GM18868 (cell line): ENCODE data around the gene ANKMY1.
"Not testable (repeated sequence)": the region's sequence is repeated elsewhere in the genome, so short reads cannot be mapped to it uniquely, and the experiment has no call there.

Experiments
- ATAC-seq: cut with Tn5 transposase; IDR thresholded peaks from one replicate; pipeline ENCODE4 v1.9.1; 2021; ENCODE audit warnings: mild to moderate bottlenecking, moderate library complexity; ENCODE audit not compliant: unreplicated experiment

The ANKMY1 gene

DNA sequence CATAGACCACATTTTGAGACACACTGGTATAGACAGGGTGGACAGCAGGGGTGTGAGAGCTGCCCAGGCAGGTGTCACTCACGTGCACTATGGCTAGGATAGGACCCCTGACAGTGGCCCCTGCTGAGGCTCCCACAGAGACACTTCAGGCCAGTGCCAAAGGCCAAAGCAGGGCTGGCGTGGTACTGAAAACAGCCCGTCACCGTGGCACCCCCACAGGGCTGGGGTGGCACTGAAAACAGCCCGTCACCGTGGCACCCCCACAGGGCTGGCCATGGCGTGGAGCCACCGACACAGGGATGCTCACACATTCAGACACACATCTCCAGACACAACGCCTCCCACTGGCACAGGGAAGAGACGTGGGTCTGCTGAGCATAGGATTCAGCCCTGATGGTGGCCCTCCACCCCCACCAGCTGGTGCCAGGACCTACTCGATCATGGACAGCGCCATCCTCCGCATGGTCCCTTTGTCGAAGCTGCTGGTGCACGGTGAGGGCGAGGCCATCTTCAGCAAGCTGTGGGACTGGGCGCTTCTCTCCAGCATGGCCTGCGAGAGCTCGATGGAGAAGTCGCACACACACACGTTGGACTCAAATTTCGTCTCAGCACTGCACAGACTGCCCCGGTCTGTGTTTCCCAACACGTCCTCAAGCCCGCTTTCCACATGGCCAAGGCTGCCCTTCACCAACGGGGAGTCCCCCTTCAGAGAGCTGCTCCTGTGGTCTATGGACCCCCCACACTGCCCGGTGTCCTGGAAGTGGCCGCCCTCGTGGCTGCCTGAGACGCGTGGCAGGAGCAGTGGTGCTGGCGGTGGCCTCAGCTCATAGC is 34.1 kb downstream of the ANKMY1 start:
- ATAC-seq: no peak

- no peak for ATAC-seq
Measured at GRCh38 chr2:240522406-240522805, 35.4 kb downstream of the ANKMY1 start.

DNA sequence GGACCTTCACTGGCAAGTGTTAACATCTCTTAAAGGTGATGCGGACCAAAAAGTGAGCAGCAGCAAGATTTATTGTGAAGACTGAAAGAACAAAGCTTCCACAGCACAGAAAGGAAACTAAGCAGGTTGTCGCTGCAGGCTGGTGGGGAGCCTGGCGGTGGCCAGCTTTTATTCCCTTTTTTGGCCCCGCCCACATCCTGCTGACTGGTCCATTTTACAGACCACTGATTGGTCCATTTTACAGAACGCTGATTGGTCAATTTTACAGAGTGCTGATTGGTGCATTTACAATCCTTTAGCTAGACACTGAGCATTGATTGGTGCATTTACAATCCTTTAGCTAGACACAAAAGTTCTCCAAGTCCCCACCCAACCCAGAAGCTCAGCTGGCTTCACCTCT is 35.9 kb downstream of the ANKMY1 start:
- ATAC-seq: not testable (repeated sequence)

- ATAC-seq: no peak
Measured at GRCh38 chr2:240520974-240521350, 36.8 kb downstream of the ANKMY1 start.

DNA sequence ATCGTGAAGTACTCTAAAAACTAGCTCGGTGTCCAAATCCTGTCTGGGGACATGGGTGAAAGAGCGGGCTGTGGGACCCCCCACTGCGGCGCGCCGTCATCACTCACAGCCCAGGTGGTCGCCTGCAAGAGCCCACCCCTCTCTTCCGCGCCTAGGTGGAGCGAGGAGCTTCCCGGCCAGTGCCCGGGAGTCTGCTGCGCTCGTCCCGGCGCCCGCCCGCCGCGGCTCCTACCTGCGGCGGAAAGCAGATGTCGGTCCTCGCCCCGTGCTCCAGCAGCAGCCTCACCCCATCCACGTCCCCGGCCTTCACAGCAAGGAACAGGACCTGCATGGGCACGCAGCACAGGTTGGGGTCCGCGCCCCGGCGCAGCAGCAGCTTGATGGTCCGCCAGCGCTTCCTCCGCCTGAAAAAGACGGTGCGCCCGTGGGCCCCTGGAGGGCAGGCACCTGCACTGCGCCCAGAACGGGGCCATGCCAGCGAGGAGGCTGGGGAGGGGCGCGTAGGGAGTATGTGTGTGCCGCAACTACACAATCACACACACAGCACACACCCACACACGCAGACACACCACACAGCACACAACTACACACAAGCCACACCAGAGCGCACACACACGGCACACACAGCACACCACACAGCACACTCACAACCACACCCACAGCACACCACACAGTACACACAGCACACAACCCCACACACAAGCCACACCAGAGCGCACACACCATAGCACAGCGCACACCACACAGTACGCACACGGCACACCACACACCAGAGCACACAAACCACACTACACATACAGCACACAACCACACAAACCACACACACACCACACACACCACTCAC is 37.4 kb downstream of the ANKMY1 start:
- ATAC-seq: no peak

DNA sequence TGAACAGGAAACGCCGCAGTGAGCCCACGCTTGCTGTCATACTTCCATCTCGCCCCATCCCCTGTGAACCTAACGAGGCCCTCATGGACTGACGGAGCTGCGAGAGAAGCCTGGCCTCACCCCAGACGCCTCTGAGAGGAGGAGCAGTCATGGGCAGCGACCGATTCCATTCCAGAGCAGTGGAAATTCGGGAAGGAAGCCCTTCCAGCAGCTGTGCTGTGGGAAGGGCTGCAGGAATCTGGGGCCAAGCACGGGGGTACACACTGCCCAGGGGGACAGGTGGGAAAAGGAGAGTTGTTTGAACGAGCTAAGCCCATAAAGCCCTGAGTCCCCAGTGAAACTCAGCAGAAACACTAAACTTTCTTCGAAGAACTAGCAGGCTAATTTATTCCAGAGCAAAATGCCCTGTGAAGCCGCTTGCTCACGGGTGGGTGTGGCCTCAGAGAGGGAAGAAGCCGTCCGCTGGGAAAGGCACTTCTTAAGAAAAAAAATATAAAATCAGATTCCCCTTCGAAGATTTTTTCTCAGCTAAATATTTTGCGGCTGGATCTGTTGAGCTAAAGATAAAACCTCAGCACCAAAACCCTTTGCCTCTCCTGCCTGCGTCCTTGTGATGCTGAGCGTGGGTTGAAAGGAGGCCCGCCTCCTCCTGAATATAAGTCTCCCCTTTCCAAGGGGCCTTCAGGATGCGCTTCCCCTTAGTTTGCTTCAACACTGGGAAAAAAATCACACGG is 38.2 kb downstream of the ANKMY1 start:
- no peak for ATAC-seq

DNA sequence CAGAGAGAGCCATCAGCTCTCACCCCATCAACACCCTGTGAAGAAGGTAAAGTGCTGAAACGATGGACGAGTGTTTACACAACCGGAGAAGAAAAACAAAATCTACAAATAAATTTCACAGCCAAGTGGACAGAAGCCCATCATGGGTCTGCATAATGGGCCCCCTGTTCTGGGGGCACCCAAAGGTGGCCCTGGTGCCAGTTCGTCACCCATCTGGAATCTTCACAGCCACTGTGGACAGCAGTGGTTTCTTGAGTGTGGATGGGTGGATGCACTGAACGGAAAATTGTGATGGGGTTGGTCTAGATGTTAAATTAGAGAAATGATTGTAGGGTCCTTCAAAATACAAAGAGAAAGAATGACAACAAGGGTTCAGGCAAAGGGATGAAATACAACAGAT is 38.8 kb downstream of the ANKMY1 start:
- no peak for ATAC-seq

- no peak for ATAC-seq
Measured at GRCh38 chr2:240517342-240517741, 40.4 kb downstream of the ANKMY1 start.

DNA sequence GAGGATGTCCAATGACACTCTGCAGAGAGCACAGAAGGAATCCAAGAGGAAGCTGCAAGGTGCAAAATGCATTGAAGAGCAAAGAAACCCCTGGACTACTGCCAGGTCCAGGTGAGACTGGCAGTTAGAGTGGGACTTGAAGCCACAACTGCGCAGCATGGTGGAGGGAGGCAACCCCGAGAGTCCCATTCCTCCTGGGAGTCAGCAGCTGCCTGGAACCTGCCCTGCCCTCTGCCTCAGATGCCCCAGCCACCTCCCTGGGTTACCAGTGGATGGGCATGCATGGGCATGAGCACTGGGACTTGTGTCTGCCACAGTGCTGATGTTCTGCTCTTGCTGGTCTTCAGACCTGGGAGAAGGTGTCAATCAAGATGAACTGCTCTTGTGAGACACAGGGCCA is 43.2 kb downstream of the ANKMY1 start:
- ATAC-seq: no peak

GRCh38 chr2:240513549-240514287 is 44.1 kb downstream of the ANKMY1 start:
- peak; percentile 92 for ATAC-seq

DNA sequence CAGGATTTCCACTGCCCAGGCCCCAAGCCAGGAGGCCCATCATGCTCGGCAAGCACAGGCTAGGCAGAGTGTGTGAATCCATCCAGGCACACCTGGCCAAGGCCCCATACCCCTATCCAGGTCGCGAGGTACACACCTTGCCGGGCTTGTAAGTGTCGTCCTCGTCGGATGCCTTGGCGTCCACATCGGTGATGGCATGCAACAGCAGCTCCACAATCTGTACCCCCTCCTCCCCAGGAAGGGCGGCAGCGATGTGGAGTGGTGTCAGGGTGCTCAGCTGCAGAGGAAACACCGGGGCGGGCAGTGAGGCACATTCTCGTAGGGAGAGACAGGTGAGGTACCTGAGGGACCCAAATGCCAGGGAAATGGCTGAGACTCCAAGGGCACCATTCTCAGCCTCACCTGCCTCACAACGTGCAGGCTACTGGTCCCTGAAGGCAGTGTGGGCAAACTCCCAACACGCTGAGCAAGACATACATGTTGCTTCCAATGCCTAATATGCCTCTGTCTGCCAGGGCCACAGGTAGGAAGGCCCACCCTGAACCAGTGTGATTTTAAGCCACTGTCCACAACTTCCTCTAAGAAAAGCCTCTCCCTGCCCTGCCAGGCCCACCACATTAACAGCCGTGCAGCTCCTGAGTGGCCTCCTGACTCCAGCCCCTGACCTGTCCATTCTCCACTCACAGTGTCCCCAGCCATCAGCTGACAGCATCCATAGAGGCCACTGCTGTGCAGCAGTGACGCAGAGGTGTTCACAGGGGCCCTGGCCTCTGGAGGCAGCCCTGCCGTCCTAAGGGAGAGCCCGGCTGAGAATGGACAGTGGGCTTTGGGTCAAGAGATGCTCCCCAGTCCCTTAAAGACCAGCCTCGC is 44.9 kb downstream of the ANKMY1 start:
- no peak for ATAC-seq

- no peak for ATAC-seq
Measured at GRCh38 chr2:240512109-240512485, 45.7 kb downstream of the ANKMY1 start.

DNA sequence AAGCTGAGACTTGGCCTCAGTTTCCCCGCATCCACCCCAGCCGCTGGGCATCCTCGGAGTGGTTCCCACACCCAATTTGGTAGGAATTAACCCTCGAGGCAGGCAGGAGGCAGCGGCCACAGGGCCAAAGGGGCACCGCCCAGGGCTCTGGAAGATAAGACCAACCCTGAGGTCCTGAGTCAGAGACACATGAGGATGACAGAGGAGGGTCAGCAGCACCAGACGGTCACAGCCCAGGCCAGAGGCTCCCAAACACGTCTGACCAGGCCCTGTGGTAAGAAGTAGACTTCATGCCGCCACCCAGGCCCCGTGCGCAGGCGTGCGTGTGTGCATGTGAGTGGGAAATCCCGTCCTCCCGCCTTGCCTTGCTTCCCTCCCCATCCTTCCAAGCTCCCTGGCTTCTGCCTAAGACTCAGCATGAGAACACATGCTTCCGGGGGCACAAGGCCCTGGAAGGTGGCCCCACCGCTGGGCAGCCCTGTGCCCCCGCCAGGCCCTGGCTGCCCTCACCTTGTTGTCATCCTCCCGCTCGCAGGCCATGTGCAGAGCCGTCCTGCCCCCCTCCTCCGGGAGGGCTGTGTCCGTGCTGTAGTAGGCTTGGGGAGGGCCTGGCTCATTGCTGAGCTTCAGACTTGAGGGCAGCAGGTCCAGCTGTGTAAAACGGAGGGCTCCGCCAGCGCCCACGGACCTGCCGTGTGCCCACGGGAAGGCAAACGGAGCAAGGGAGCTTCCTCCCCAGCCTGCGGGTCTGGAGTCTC is 46.3 kb downstream of the ANKMY1 start:
- no peak for ATAC-seq

GRCh38 chr2:240510513-240511210 is 47.1 kb downstream of the ANKMY1 start:
- ATAC-seq: no peak

DNA sequence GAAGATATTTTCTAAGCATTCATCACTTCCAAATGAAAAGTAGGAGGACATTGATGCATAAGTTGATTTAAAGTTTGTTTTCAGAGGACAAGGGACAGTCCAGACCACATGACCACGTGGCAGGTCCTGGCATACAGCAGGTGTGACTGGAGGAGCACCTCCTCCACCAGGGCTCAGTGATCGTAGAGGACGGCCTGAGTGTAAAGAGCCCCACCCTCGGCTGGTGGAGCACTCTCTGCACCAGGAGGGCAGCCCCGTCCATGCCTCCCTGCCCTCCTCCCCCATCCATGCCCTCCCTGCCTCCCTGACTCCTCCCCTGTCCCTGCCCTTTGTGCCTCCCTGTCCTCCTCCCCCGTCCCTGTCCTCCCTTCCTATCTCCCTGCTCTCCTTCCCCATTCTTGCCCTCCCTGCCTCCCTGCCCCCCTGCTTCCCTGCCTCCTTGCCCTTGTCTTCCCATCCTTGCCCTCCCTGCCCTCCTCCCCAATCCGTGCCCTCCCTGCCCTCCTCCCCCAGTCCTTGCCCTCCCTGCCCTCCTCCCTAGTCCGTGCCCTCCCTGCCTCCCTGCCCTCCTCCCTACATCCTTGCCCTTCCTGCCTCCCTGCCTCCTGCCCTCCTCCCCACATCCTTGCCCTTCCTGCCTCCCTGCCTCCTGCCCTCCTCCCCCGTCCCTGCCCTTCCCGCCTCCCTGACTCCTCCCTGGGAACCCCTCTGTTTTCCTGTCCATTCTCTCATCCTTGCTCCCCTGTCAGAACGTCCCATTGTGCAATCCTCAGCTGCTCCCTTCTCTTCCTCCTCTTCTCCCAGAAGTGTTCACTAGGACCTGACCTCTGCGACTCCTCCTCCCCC is 47.9 kb downstream of the ANKMY1 start:
- no peak for ATAC-seq

DNA sequence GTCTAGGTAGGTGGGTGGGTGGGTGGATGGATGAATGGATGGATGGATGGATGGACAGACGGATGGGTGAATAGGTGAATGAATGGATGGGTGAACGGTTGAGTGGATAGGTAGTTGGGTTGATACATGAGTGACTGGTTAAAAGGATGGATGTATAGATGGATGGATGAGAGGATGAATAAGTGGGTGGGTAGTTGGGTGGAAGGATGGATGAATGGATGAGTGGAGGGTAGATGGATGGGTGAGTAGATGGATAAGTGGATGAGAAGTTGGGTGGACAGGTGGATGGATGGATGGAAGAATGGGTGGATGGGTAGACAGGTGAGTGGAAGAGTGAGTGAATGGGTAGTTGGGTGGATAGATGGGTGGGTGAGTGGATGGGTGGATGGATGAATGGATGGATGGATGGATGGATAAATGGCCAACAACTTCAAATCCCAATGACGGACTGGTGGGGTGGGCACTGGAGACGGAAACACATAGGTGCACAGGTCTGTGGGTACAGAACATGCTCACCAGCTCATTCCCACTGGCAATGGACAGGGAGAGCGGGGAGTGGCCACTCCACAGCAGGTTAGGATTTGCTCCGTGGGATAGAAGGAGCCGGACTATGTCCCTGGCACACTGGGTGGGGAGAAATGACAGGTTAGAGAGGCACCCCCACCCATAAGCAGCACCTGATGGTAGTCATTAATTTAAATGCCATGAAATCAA is 48.8 kb downstream of the ANKMY1 start:
- no peak for ATAC-seq

DNA sequence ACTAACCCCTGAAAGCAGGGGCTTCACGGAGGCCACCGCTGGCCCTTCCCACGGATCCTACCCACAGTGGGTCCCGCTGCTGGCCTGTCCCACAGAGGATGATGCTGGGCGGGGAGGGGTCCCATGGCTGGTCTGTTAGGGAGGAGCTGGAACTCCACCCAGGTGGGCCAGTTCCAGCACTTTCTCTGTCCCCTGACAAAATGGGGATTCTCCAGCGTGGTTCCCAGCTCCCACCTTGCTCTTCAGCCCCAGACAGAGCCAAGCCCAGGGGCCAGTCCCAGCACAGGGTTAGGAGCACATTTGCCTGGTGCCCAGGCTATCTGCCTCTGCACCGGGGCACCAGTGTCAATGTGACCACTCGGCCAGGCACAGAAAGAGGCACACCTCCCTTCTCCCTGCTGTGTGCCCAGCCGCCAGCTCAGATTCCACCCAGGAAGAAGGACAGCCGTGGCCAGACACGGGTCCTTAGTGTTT is 50.0 kb downstream of the ANKMY1 start:
- ATAC-seq: no peak
